AG09309 (cell line): ENCODE measurements around the gene CAMP.

Experiments used
- DNase-seq: peaks from one replicate; pipeline ENCODE4 v3.0.0-alpha.2; 2010; ENCODE audit warnings: low read depth
- H3K4me3 ChIP-seq: 2 replicates; pipeline ENCODE4 v1.5.1; 2011; ENCODE audit warnings: mild to moderate bottlenecking, low read depth, low read length, moderate library complexity; ENCODE audit not compliant: control insufficient read depth
- CTCF ChIP-seq: IDR thresholded peaks from 2 replicates; pipeline ENCODE4 v1.5.1; 2011; ENCODE audit warnings: mild to moderate bottlenecking, low read depth, low read length, inconsistent platforms; ENCODE audit not compliant: insufficient read depth, control insufficient read depth; ENCODE audit errors: missing control alignments

Gene CAMP

DNA sequence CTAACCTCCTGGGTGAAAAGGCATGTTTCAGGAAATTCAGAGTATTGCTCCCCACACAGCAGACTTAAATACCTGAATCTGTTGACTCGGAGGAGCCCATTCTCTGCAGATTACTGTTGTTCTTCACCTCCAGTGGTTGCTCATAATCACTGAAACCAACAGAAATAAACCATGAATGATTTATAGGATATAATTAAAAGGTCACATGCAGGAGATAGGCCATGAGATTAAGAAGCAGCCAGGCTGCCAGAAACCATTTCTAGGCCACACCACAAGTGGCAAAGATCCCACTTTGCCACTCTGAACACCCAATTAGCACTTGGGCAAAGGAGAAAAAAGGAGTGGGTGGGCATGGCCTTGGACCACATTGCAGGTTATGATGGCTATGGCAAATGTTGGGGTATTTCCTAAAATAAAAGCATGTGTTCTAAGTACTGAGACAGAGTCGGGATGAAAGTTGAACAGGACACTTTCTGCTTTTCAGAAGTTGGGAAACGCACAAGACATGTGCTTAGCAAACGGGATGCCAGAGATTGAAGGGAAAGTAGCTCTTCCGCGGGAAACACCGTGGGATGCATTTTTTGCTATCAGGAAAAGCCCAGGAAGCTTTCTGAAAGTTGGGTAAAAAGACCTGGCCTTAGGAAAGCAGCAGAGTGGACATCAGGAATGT, 36.5 kb upstream of the CAMP start:
- no peak for DNase-seq
- no peak for TF ChIP-seq CTCF
- peak overlapping the region; percentile 62 for H3K4me3 ChIP-seq

DNA sequence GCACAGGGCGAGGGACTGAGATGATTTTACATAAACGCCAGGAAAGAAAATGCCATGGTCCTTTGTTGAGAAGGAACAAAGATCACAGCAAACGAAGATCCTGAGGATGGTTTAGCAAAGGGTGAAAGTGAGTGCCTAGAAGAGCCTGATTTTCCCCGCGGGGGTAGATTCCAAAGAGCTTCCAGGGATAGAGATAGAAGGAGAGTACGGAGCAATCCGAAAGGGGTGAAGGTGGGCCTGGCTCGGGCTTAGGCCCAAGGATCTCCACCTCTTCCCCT, 36.1 kb upstream of the CAMP start:
- peak overlapping the region; percentile 62 for H3K4me3 ChIP-seq
- TF ChIP-seq CTCF = no peak
- no peak for DNase-seq

DNA sequence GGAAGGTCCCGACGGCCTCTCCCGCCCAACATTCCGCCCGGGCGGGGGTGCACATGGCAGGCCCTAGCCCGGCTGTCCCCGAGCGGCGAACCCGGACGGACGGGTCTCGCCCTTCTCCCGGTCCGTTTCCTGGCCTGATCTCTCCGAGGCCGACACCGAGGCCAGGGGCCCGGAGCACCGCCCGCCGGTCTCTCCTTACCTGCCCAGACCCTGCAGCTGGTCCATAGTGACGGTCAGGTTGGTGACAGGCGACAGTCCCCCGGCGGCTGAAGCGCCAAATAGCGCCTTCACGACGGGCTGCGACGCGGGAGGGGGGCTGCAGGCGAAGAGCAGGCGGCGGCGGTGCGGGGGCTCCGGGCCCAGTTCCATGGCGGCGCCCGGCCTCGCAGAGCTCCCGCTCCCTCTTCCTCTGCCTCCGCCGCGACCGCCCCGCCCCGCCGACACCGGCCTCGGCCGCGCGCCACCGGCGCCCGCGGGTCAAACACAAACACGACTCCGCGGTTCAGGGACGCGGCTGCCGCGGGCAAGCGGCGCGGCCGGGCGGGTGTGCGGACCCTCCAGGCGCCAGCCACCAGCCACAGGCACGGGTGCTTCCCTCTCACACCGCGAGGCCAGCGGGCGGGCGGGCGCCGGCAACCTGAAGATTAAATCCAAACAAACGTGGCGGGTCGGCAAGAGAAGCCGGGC, 35.6 kb upstream of the CAMP start:
- DNase-seq = no peak
- TF ChIP-seq CTCF = no peak
- peak overlapping the region; percentile 62 for H3K4me3 ChIP-seq

- no peak for TF ChIP-seq CTCF
- DNase-seq = peak; percentile 93
- H3K4me3 ChIP-seq = peak within 1 kb of the TSS; percentile 62
Observed at GRCh38 chr3:48188266-48189201, 34.8 kb upstream of the CAMP start, which contains the start of gene CDC25A. CDC25A (minus strand) TSS chr3:48188417; CDS start chr3:48187947, 470 bp downstream.

- TF ChIP-seq CTCF = no peak
- no peak for DNase-seq
- H3K4me3 ChIP-seq = no peak overlapping the region
Observed at GRCh38 chr3:48189321-48189720, 34.0 kb upstream of the CAMP start.

DNA sequence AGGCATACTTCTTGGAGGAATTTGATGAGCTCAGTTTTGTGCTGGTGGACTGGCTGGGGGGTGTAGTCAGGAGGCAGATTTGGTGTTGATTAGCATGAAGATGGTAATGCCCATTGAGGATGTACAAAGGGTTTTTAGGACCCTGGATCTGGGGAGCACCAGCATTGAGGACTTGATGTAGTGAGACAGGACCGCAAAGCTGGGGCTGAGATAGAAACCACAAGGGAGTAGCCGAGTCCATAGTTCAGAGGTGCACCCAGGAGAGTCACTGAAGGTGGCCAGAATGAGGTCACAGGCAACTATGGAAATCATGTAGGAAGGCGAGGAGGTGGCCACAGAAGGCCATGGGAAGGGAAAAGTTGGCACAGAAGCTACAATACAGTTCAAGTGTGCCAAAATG, 32.4 kb upstream of the CAMP start:
- no peak for DNase-seq
- H3K4me3 ChIP-seq = no peak overlapping the region
- no peak for TF ChIP-seq CTCF
